ENCODE measurements around the gene FMNL2. TPM values are rescaled to one million over a fixed set of nuclear protein-coding genes. Genes with fewer than 3 reads are reported as not detected.

Gene FMNL2
- total RNA-seq, 1 experiment from 2014 or later: 38.2 TPM

- no TSS peak for BruUV-seq (replicated peaks)
- no peaks in the 10 kb centered on the region for H3K4me1 ChIP-seq
- Mint-ChIP-seq H3K9me3 (ENCODE audit: unreplicated experiment) (no peaks in the 10 kb centered on the region), H3K4me3 (ENCODE audit: unreplicated experiment) (no peak overlapping the region), H3K27me3 (ENCODE audit: insufficient read depth, unreplicated experiment) (no peaks in the 10 kb centered on the region), H3K27ac (ENCODE audit: unreplicated experiment) (no peak overlapping the region), H3K4me1 (ENCODE audit: low read depth, unreplicated experiment) (no peaks in the 10 kb centered on the region), H3K36me3 (ENCODE audit: insufficient read depth, unreplicated experiment) (peaks cover 80% of the 10 kb centered on the region)
- TF ChIP-seq CTCF (IDR thresholded peaks at IDR 0.05; ENCODE audit: insufficient read depth in 1 of 2, low read depth in 1 of 2, low read length in 1 of 2, severe bottlenecking in 1 of 2, unreplicated experiment in 1 of 2): no peak
- H3K36me3 ChIP-seq (ENCODE audit: control insufficient read depth, insufficient read depth, low read length): peaks cover 1% of the 10 kb centered on the region; the same call in 1 of the 2 replicates
- no peak overlapping the region for H3K4me3 ChIP-seq (ENCODE audit: low read depth, low read length)
- CTCF ChIA-PET: interaction anchor here (0.5 kb wide), 1 partner anchor 31 kb away, joined by 3 read pairs; no protein-coding TSS in a partner anchor
- no peaks in the 10 kb centered on the region for H3K27me3 ChIP-seq (replicated peaks; ENCODE audit: control insufficient read depth, insufficient read depth, low read length)
- POLR2A ChIA-PET: no interaction called here
- no peak for DNase-seq
- no peaks in the 10 kb centered on the region for H3K9me3 ChIP-seq
- intact Hi-C loops (cut with micrococcal nuclease; ENCODE audit: unreplicated experiment): no loop called here
Measured at GRCh38 chr2:152638056-152638455, 303.1 kb downstream of the FMNL2 start.

GRCh38 chr2:152638590-152638989 lies 303.6 kb downstream of the FMNL2 start:
- no peak overlapping the region for H3K27ac Mint-ChIP-seq (ENCODE audit: unreplicated experiment)
- POLR2A ChIA-PET: no interaction called here
- TF ChIP-seq CTCF (IDR thresholded peaks at IDR 0.05; ENCODE audit: insufficient read depth in 1 of 2, low read depth in 1 of 2, low read length in 1 of 2, severe bottlenecking in 1 of 2, unreplicated experiment in 1 of 2): no peak
- no peaks in the 10 kb centered on the region for H3K27me3 Mint-ChIP-seq (ENCODE audit: insufficient read depth, unreplicated experiment)
- intact Hi-C loops (cut with micrococcal nuclease; ENCODE audit: unreplicated experiment): no loop called here
- CTCF ChIA-PET: no interaction called here
- no peaks in the 10 kb centered on the region for H3K9me3 Mint-ChIP-seq (ENCODE audit: unreplicated experiment)
- H3K4me3 Mint-ChIP-seq (ENCODE audit: unreplicated experiment): no peak overlapping the region
- no peaks in the 10 kb centered on the region for H3K4me1 Mint-ChIP-seq (ENCODE audit: low read depth, unreplicated experiment)
- no peak for DNase-seq
- H3K36me3 Mint-ChIP-seq (ENCODE audit: insufficient read depth, unreplicated experiment): peaks cover 80% of the 10 kb centered on the region
- Histone ChIP-seq H3K36me3 (ENCODE audit: control insufficient read depth, insufficient read depth, low read length) (peaks cover 1% of the 10 kb centered on the region; the same call in 1 of the 2 replicates), H3K27me3 (replicated peaks; ENCODE audit: control insufficient read depth, insufficient read depth, low read length) (no peaks in the 10 kb centered on the region), H3K4me3 (ENCODE audit: low read depth, low read length) (no peak overlapping the region), H3K4me1 (no peaks in the 10 kb centered on the region), H3K9me3 (no peaks in the 10 kb centered on the region)
- BruUV-seq (replicated peaks): no TSS peak

GRCh38 chr2:152644189-152644873 lies 309.4 kb downstream of the FMNL2 start:
- Mint-ChIP-seq H3K36me3 (ENCODE audit: insufficient read depth, unreplicated experiment) (peaks cover 82% of the 10 kb centered on the region), H3K4me1 (ENCODE audit: low read depth, unreplicated experiment) (no peaks in the 10 kb centered on the region), H3K9me3 (ENCODE audit: unreplicated experiment) (no peaks in the 10 kb centered on the region), H3K4me3 (ENCODE audit: unreplicated experiment) (no peak overlapping the region), H3K27me3 (ENCODE audit: insufficient read depth, unreplicated experiment) (no peaks in the 10 kb centered on the region), H3K27ac (ENCODE audit: unreplicated experiment) (no peak overlapping the region)
- Histone ChIP-seq H3K4me3 (ENCODE audit: low read depth, low read length) (no peak overlapping the region), H3K27me3 (replicated peaks; ENCODE audit: control insufficient read depth, insufficient read depth, low read length) (no peaks in the 10 kb centered on the region), H3K9me3 (no peaks in the 10 kb centered on the region), H3K36me3 (ENCODE audit: control insufficient read depth, insufficient read depth, low read length) (peaks cover 1% of the 10 kb centered on the region), H3K4me1 (no peaks in the 10 kb centered on the region)
- BruUV-seq (replicated peaks): no TSS peak
- ChIA-PET POLR2A (no interaction called here), CTCF (no interaction called here)
- DNase-seq: no peak
- intact Hi-C loops (cut with micrococcal nuclease; ENCODE audit: unreplicated experiment): no loop called here
- no peak for TF ChIP-seq CTCF (IDR thresholded peaks at IDR 0.05; ENCODE audit: insufficient read depth in 1 of 2, low read depth in 1 of 2, low read length in 1 of 2, severe bottlenecking in 1 of 2, unreplicated experiment in 1 of 2)
